ENCODE measurements around the gene PJA2.

The PJA2 gene, protein sequence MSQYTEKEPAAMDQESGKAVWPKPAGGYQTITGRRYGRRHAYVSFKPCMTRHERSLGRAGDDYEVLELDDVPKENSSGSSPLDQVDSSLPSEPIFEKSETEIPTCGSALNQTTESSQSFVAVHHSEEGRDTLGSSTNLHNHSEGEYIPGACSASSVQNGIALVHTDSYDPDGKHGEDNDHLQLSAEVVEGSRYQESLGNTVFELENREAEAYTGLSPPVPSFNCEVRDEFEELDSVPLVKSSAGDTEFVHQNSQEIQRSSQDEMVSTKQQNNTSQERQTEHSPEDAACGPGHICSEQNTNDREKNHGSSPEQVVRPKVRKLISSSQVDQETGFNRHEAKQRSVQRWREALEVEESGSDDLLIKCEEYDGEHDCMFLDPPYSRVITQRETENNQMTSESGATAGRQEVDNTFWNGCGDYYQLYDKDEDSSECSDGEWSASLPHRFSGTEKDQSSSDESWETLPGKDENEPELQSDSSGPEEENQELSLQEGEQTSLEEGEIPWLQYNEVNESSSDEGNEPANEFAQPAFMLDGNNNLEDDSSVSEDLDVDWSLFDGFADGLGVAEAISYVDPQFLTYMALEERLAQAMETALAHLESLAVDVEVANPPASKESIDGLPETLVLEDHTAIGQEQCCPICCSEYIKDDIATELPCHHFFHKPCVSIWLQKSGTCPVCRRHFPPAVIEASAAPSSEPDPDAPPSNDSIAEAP

DNA sequence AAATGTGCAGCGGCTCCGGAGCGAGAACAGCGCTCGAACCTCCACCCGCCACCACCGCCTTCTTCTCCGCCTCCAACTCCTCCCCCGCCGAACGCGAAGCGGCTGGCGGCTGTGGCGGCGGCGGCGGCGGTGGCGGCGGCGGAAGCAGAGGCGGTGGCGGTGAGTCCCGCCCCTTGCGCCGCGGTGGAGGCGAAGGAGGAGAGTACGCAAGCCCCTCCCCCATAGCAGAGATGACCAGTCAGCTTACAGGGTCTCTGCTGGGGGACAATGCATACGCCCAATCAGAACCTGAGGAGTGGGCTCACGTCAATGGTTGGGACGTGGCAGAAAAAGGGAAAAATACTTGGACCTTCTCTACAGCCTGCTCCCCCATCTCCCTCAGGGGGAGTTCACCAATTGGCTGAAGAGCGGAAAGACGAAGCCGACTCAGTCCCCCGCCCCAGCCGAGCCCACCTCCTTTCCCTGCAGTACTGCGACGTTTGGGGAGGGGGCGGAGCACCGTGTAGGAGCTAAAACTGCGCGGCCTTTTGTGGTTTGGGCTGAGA lies at the start of gene PJA2:
Gene PJA2 (minus strand): TSS at position 131 of the 545 bp plus-strand sequence. CDS start 26,541 bp downstream, outside the sequence.
- no peaks in the 10 kb centered on the region for H3K36me3 ChIP-seq (ENCODE audit: insufficient read depth, low read length)
- peaks cover 31% of the 10 kb centered on the region for H3K4me1 ChIP-seq (ENCODE audit: insufficient read depth, low read length)
- H3K27ac ChIP-seq (ENCODE audit: low read depth, low read length), result peak within 1 kb of the TSS; percentile 98
- peak within 1 kb of the TSS; percentile 88 to 99 for H3K4me3 ChIP-seq (ENCODE audit: low read depth in 1 of 2, low read length in 2 of 2)
- H3K27me3 ChIP-seq (ENCODE audit: control insufficient read depth in 1 of 2, insufficient read depth in 2 of 2, low read length in 2 of 2), result no peaks in the 10 kb centered on the region
- no peaks in the 10 kb centered on the region for H3K9me3 ChIP-seq (ENCODE audit: low read length)
- H3K9ac ChIP-seq (ENCODE audit: low read length), result peak within 1 kb of the TSS; percentile 96

DNA sequence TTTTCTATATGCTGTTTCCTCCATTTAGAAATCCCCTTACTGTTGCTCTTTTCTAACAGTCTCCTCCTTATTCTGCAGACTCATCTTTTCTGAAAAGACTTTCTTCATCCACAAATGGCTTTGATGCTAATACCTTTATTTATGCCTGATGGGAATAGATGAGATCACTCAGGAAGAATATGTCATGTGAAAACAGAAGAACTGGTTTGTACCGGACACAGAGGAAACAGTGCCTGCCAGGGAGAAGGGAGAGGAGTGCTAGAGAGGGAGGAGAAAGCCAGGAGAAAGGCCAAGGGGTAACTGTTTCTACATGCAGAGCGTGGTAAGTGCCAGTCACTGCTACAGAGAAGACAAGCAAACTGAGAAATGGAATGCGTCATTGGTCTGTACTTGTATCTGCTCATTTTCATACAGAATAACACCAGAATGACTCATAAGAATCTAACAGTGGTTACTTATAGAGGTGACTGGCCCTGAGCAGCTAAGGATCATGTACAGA lies 45.9 kb upstream of the PJA2 start:
- Histone ChIP-seq H3K27ac (ENCODE audit: low read depth, low read length) (peak overlapping the region; percentile 85), H3K36me3 (ENCODE audit: insufficient read depth, low read length) (no peaks in the 10 kb centered on the region), H3K9me3 (ENCODE audit: low read length) (no peaks in the 10 kb centered on the region), H3K27me3 (ENCODE audit: control insufficient read depth in 1 of 2, insufficient read depth in 2 of 2, low read length in 2 of 2) (no peaks in the 10 kb centered on the region), H3K4me3 (ENCODE audit: low read depth in 1 of 2, low read length in 2 of 2) (no peak overlapping the region), H3K9ac (ENCODE audit: low read length) (peak overlapping the region; percentile 2), H3K4me1 (ENCODE audit: insufficient read depth, low read length) (peaks cover 18% of the 10 kb centered on the region)

DNA sequence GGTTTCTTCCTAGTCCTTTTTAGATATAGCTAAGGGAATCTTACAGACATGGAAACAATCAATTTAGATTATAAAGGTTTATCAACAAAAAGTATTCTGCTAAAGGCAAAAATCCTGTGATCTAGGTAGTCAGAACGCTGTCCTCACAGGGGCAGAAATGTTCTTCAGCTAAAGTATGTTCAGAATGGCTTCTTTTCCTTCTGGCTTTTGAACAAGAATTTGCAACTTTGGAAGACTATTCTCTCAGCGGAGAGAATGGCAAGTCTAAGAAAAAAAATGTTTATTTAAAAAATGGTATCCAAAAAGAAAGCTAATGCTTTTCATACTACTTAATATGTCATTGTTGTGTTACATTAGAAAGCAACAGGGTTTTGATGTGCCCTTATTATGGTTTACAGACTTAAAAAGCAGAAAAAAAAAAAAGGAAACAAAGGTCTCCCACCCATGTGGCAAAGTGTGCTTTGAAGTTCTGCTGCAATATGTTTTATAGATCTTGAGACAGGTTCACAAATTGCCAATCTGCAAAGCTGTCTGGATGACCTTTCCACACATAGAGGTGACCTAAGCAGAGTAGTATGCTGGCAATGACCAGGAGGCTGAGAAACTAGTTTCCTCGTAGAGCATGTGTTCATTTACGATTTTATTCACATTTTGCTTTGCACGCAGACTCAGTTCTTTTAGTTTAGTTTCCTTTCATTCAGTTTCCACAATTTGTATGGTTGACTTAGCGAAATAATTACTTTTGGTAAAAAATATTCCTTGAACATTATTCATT lies 45.1 kb upstream of the PJA2 start:
- Histone ChIP-seq H3K4me3 (ENCODE audit: low read depth in 1 of 2, low read length in 2 of 2) (peak overlapping the region in 1 of 2 donors; percentile 6), H3K9ac (ENCODE audit: low read length) (peak overlapping the region; percentile 2), H3K27me3 (ENCODE audit: control insufficient read depth in 1 of 2, insufficient read depth in 2 of 2, low read length in 2 of 2) (no peaks in the 10 kb centered on the region), H3K27ac (ENCODE audit: low read depth, low read length) (peak overlapping the region; percentile 85), H3K4me1 (ENCODE audit: insufficient read depth, low read length) (peaks cover 18% of the 10 kb centered on the region), H3K36me3 (ENCODE audit: insufficient read depth, low read length) (no peaks in the 10 kb centered on the region), H3K9me3 (ENCODE audit: low read length) (no peaks in the 10 kb centered on the region)

DNA sequence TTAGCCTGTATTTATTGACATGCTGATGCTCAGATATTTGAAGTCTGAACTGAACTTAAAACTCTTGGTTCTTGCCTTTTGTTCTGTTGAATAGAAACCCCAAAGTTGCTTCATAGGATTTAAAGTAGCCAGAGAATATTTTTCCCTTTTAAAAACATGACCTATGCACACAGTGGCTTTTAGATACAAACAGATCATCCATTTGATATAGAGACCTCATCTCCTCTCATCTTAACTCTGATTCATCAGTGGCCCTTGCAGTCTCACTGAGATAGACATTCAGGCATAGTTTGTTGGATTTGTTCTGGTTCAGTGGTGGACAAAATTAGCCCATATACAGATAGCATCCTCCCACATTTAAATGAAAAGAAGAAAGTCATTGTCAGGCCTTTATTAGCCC lies 43.5 kb upstream of the PJA2 start:
- no peaks in the 10 kb centered on the region for H3K27me3 ChIP-seq (ENCODE audit: control insufficient read depth in 1 of 2, insufficient read depth in 2 of 2, low read length in 2 of 2)
- no peak overlapping the region for H3K4me3 ChIP-seq (ENCODE audit: low read depth in 1 of 2, low read length in 2 of 2)
- no peaks in the 10 kb centered on the region for H3K9me3 ChIP-seq (ENCODE audit: low read length)
- H3K36me3 ChIP-seq (ENCODE audit: insufficient read depth, low read length), result no peaks in the 10 kb centered on the region
- no peak overlapping the region for H3K9ac ChIP-seq (ENCODE audit: low read length)
- H3K4me1 ChIP-seq (ENCODE audit: insufficient read depth, low read length), result peaks cover 18% of the 10 kb centered on the region
- H3K27ac ChIP-seq (ENCODE audit: low read depth, low read length), result no peak overlapping the region

DNA sequence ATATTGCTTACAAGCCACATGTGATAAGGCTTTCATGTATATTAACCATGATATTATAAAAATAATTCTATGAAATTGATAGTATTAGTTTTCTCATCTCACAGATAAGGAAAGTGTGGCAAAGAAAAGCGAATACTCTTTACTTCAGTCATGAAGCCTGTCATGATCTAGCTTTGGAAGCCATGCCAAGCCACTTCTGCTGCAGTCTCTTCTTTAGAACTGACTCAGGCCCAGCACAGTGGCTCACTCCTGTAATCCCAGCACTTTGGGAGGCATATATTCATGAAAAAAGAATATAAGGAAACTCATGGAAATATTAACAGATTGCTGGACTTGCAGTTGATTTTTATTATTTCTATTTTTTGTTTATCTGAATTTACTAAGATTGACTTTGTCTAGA lies 42.9 kb upstream of the PJA2 start:
- H3K4me1 ChIP-seq (ENCODE audit: insufficient read depth, low read length), result peaks cover 18% of the 10 kb centered on the region
- no peaks in the 10 kb centered on the region for H3K9me3 ChIP-seq (ENCODE audit: low read length)
- no peak overlapping the region for H3K4me3 ChIP-seq (ENCODE audit: low read depth in 1 of 2, low read length in 2 of 2)
- H3K27ac ChIP-seq (ENCODE audit: low read depth, low read length), result no peak overlapping the region
- no peaks in the 10 kb centered on the region for H3K36me3 ChIP-seq (ENCODE audit: insufficient read depth, low read length)
- H3K27me3 ChIP-seq (ENCODE audit: control insufficient read depth in 1 of 2, insufficient read depth in 2 of 2, low read length in 2 of 2), result no peaks in the 10 kb centered on the region
- H3K9ac ChIP-seq (ENCODE audit: low read length), result no peak overlapping the region

DNA sequence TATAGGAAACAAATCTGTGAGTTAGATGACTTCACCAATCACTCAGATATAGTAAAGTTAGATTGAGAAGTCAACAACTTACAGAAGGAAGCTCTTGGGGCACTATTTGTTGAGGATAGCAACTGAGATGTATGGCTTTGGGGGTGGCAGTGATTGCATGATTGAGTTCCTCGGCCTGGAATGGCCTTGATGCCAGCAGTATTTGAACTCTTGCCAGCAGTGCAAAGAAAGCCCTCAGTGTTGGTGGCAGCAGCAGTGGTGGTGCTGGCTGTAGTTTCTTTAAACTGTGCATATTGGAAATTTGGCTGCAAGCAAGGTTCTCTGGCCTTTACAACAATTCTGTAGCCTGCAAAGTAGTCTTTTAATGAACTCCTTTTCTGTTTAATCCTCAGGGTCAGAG lies 41.4 kb upstream of the PJA2 start:
- H3K9me3 ChIP-seq (ENCODE audit: low read length), result no peaks in the 10 kb centered on the region
- no peak overlapping the region for H3K9ac ChIP-seq (ENCODE audit: low read length)
- no peaks in the 10 kb centered on the region for H3K27me3 ChIP-seq (ENCODE audit: control insufficient read depth in 1 of 2, insufficient read depth in 2 of 2, low read length in 2 of 2)
- no peak overlapping the region for H3K27ac ChIP-seq (ENCODE audit: low read depth, low read length)
- no peaks in the 10 kb centered on the region for H3K36me3 ChIP-seq (ENCODE audit: insufficient read depth, low read length)
- H3K4me1 ChIP-seq (ENCODE audit: insufficient read depth, low read length), result peaks cover 18% of the 10 kb centered on the region
- no peak overlapping the region for H3K4me3 ChIP-seq (ENCODE audit: low read depth in 1 of 2, low read length in 2 of 2)

DNA sequence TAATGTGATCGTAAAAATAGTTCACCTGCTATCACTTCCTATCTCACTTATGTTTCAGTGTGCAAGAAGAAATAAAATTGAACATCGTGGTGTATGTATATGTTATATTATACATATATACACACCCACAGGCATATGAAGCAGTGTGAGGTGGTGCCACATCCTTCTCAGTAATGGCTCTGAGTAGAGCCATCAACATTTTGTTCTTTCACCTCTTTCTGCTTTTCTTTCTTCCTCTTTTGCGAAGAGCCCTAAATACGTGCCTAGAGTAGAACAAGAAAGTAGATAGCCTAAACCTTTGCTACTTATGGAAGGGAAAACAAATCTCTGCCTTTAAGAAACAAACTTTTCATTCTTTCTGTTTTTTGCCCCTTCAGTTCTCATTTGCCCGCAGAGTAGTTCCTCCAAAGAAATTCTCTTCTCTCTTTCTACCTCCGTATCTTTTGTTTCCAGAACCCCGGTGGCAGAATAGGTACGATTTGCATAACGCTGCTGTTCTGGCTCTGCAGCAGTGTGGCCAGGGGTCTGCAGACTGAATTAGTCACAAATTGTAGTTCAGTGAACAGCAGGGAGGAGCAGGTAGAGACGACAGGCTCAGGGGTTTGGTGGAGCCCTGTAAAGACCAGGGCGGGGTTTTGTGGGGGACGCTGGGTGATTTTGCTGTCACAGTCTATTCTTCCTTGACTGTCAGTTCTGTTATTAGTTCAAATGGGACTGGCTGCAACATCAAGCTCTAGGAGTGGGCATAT lies 40.5 kb upstream of the PJA2 start:
- Histone ChIP-seq H3K36me3 (ENCODE audit: insufficient read depth, low read length) (no peaks in the 10 kb centered on the region), H3K4me3 (ENCODE audit: low read depth in 1 of 2, low read length in 2 of 2) (no peak overlapping the region), H3K9ac (ENCODE audit: low read length) (no peak overlapping the region), H3K27me3 (ENCODE audit: control insufficient read depth in 1 of 2, insufficient read depth in 2 of 2, low read length in 2 of 2) (no peaks in the 10 kb centered on the region), H3K4me1 (ENCODE audit: insufficient read depth, low read length) (peaks cover 12% of the 10 kb centered on the region), H3K9me3 (ENCODE audit: low read length) (no peaks in the 10 kb centered on the region), H3K27ac (ENCODE audit: low read depth, low read length) (no peak overlapping the region)

DNA sequence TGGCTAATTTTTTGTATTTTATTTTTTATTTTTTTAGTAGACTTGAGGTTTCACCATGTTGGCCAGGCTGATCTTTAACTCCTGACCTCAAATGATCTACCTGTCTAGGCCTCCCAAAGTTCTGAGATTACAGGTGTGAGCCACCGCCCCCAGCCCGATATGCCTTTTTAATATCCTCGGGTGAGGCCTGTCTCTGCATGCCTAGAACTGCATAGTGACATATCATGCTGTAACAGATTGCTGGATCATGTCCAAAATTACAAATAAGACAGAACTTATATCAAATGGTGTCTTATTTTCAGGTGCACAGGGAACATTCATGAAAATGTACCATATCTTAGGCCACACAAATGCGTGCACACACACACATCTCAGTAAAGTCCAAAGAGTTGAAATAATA lies 39.1 kb upstream of the PJA2 start:
- Histone ChIP-seq H3K9me3 (ENCODE audit: low read length) (no peaks in the 10 kb centered on the region), H3K4me1 (ENCODE audit: insufficient read depth, low read length) (no peaks in the 10 kb centered on the region), H3K27me3 (ENCODE audit: control insufficient read depth in 1 of 2, insufficient read depth in 2 of 2, low read length in 2 of 2) (no peaks in the 10 kb centered on the region), H3K4me3 (ENCODE audit: low read depth in 1 of 2, low read length in 2 of 2) (no peak overlapping the region), H3K9ac (ENCODE audit: low read length) (no peak overlapping the region), H3K36me3 (ENCODE audit: insufficient read depth, low read length) (no peaks in the 10 kb centered on the region), H3K27ac (ENCODE audit: low read depth, low read length) (no peak overlapping the region)

DNA sequence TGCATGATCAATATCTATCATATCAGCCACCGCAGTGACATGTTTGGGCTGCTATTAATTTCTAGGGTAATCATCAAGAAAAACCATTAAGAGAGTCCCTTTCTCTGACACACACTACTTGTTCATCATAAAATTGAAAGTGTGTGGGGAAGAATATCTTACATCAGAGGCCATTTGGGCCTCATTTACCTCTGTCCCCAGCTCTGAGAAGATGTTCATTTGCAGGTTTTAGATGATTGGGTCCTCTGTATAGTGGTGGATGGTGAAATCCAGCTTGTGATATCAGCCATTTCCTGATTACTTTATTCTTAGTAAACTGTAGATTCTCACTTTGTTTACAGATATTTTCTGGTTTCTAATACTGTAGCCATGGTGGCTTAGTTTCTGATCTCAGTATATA lies 29.8 kb upstream of the PJA2 start:
- no peaks in the 10 kb centered on the region for H3K4me1 ChIP-seq (ENCODE audit: insufficient read depth, low read length)
- no peak overlapping the region for H3K27ac ChIP-seq (ENCODE audit: low read depth, low read length)
- H3K4me3 ChIP-seq (ENCODE audit: low read depth in 1 of 2, low read length in 2 of 2), result no peak overlapping the region
- no peaks in the 10 kb centered on the region for H3K9me3 ChIP-seq (ENCODE audit: low read length)
- H3K27me3 ChIP-seq (ENCODE audit: control insufficient read depth in 1 of 2, insufficient read depth in 2 of 2, low read length in 2 of 2), result no peaks in the 10 kb centered on the region
- no peak overlapping the region for H3K9ac ChIP-seq (ENCODE audit: low read length)
- no peaks in the 10 kb centered on the region for H3K36me3 ChIP-seq (ENCODE audit: insufficient read depth, low read length)

DNA sequence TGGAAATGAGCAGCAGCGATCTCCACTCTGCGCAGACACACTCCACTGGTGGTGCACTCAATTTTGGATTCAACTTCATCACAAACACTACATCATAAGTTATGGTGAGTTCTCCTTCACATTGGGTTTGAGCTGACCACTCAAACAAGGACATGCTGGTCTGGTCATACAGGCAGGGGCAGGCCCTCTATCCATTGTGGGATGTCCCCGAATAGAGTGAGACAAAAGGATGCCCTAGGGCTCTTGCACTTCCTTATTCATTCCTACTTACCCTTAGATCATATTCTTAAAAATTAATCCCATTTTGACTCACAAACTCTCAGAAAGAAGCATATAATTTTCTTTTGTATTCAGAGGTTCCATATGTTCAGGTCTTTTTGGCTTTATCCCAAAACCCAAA lies 16.3 kb upstream of the PJA2 start:
- Histone ChIP-seq H3K9ac (ENCODE audit: low read length) (no peak overlapping the region), H3K9me3 (ENCODE audit: low read length) (no peaks in the 10 kb centered on the region), H3K4me3 (ENCODE audit: low read depth in 1 of 2, low read length in 2 of 2) (no peak overlapping the region), H3K27me3 (ENCODE audit: control insufficient read depth in 1 of 2, insufficient read depth in 2 of 2, low read length in 2 of 2) (no peaks in the 10 kb centered on the region), H3K4me1 (ENCODE audit: insufficient read depth, low read length) (peaks cover 10% of the 10 kb centered on the region), H3K27ac (ENCODE audit: low read depth, low read length) (no peak overlapping the region), H3K36me3 (ENCODE audit: insufficient read depth, low read length) (no peaks in the 10 kb centered on the region)

Data from muscle layer of colon (tissue), 2 donors.